Activated CD4-positive, alpha-beta T cell treated with anti-CD3 and anti-CD28 coated beads for 1 hour (primary cell): ENCODE results near the gene IRAG1.

Experiments
- DNase-seq: peaks from one replicate; pipeline ENCODE4 v3.0.0-alpha.2; 2020

The IRAG1 gene

GRCh38 chr11:10693509-10694081 lies at the start of gene IRAG1:
Gene IRAG1 (minus strand): TSS chr11:10693755. CDS start chr11:10693602, 153 bp downstream.
- DNase-seq: no peak

GRCh38 chr11:10742460-10743208 lies 49.1 kb upstream of the IRAG1 start:
- no peak for DNase-seq

GRCh38 chr11:10735481-10736475 lies 42.2 kb upstream of the IRAG1 start:
- DNase-seq: peak; percentile 73

GRCh38 chr11:10731064-10731680 lies 37.6 kb upstream of the IRAG1 start:
- DNase-seq: no peak

GRCh38 chr11:10730151-10730550 lies 36.6 kb upstream of the IRAG1 start:
- no peak for DNase-seq

GRCh38 chr11:10728789-10729472 lies 35.4 kb upstream of the IRAG1 start:
- no peak for DNase-seq

- no peak for DNase-seq
Observed at GRCh38 chr11:10728154-10728553, 34.6 kb upstream of the IRAG1 start.

GRCh38 chr11:10727146-10727851 lies 33.7 kb upstream of the IRAG1 start:
- DNase-seq: no peak

- no peak for DNase-seq
Observed at GRCh38 chr11:10725907-10726253, 32.3 kb upstream of the IRAG1 start.

GRCh38 chr11:10725114-10725906 lies 31.8 kb upstream of the IRAG1 start:
- DNase-seq: no peak

- no peak for DNase-seq
Observed at GRCh38 chr11:10722307-10722706, 28.8 kb upstream of the IRAG1 start.

- no peak for DNase-seq
Observed at GRCh38 chr11:10720881-10721376, 27.4 kb upstream of the IRAG1 start.

GRCh38 chr11:10719616-10720015 lies 26.1 kb upstream of the IRAG1 start:
- DNase-seq: no peak

- no peak for DNase-seq
Observed at GRCh38 chr11:10716543-10717259, 23.1 kb upstream of the IRAG1 start.

GRCh38 chr11:10716122-10716521 lies 22.6 kb upstream of the IRAG1 start:
- DNase-seq: no peak

GRCh38 chr11:10715571-10715970 lies 22.0 kb upstream of the IRAG1 start:
- DNase-seq: no peak

GRCh38 chr11:10709299-10710086 lies 15.9 kb upstream of the IRAG1 start:
- DNase-seq: no peak

GRCh38 chr11:10708131-10708530 lies 14.6 kb upstream of the IRAG1 start:
- no peak for DNase-seq

- no peak for DNase-seq
Observed at GRCh38 chr11:10701982-10702381, 8.4 kb upstream of the IRAG1 start.
